H9 (cell line): ENCODE results near the gene CHRM5. TPM values are rescaled to one million over a fixed set of nuclear protein-coding genes. Genes with fewer than 3 reads are reported as not detected.

ENCODE experiments used
- DNase-seq: peaks from one replicate; pipeline ENCODE4 v3.0.0-alpha.2; 2017
- H2AFZ ChIP-seq: one replicate; pipeline ENCODE4 v1.6.1; 2013; ENCODE audit warnings: mild to moderate bottlenecking, low read length, control low read depth, moderate library complexity
- H2AK5ac ChIP-seq: 2 replicates; pipeline ENCODE4 v1.6.1; 2013; ENCODE audit warnings: low read length, control low read depth, mixed read lengths; ENCODE audit not compliant: insufficient read length
- H2BK120ac ChIP-seq: one replicate; pipeline ENCODE4 v1.6.1; 2013; ENCODE audit warnings: low read depth, mild to moderate bottlenecking, low read length, control low read depth, inconsistent platforms; ENCODE audit not compliant: poor library complexity, severe bottlenecking
- H2BK12ac ChIP-seq: 2 replicates; pipeline ENCODE4 v1.6.1; 2013; ENCODE audit warnings: low read length, control low read depth, mixed read lengths, low read depth; ENCODE audit not compliant: insufficient read length
- H2BK15ac ChIP-seq: 2 replicates; pipeline ENCODE4 v1.6.1; 2013; ENCODE audit warnings: low read depth, low read length, control low read depth
- H2BK20ac ChIP-seq: one replicate; pipeline ENCODE4 v1.6.1; 2013; ENCODE audit warnings: low read depth, mild to moderate bottlenecking, low read length, control low read depth, inconsistent platforms; ENCODE audit not compliant: poor library complexity, severe bottlenecking
- H2BK5ac ChIP-seq: 2 replicates; pipeline ENCODE4 v1.6.1; 2013; ENCODE audit warnings: low read length, control low read depth, mixed read lengths; ENCODE audit not compliant: insufficient read length
- H3K14ac ChIP-seq: 2 replicates; pipeline ENCODE4 v1.6.1; 2013; ENCODE audit warnings: low read length, control low read depth; ENCODE audit not compliant: insufficient read depth
- H3K18ac ChIP-seq: 2 replicates; pipeline ENCODE4 v1.6.1; 2013; ENCODE audit warnings: low read depth, mild to moderate bottlenecking, mixed read lengths, low read length, control low read depth; ENCODE audit not compliant: insufficient read length
- H3K23ac ChIP-seq: 2 replicates; pipeline ENCODE4 v1.6.1; 2013; ENCODE audit warnings: low read length, control low read depth, mixed read lengths, low read depth; ENCODE audit not compliant: insufficient read length
- H3K23me2 ChIP-seq: 2 replicates; pipeline ENCODE4 v1.6.1; 2013; ENCODE audit warnings: low read depth, mild to moderate bottlenecking, mixed read lengths, low read length, control low read depth; ENCODE audit not compliant: insufficient read length, poor library complexity, severe bottlenecking
- H3K27ac ChIP-seq: 2 replicates; pipeline ENCODE4 v1.5.1; 2013; ENCODE audit warnings: low read length, control low read depth, mixed read lengths, low read depth; ENCODE audit not compliant: insufficient read length
- H3K27me3 ChIP-seq: 2 replicates; pipeline ENCODE4 v1.6.1; 2013; ENCODE audit warnings: low read length, control low read depth, inconsistent platforms; ENCODE audit not compliant: insufficient read depth
- H3K4ac ChIP-seq: 2 replicates; pipeline ENCODE4 v1.6.1; 2013; ENCODE audit warnings: low read depth, mild to moderate bottlenecking, control low read depth, inconsistent platforms, low read length, moderate library complexity
- H3K4me1 ChIP-seq: 2 replicates; pipeline ENCODE4 v1.6.1; 2013; ENCODE audit warnings: low read length, control low read depth, inconsistent platforms; ENCODE audit not compliant: insufficient read depth
- H3K4me2 ChIP-seq: 2 replicates; pipeline ENCODE4 v1.6.1; 2013; ENCODE audit warnings: low read length, control low read depth, mixed read lengths; ENCODE audit not compliant: insufficient read length, insufficient read depth
- H3K56ac ChIP-seq: 2 replicates; pipeline ENCODE4 v1.6.1; 2013; ENCODE audit warnings: low read depth, mild to moderate bottlenecking, mixed read lengths, low read length, control low read depth; ENCODE audit not compliant: insufficient read length
- H3K79me1 ChIP-seq: 2 replicates; pipeline ENCODE4 v1.6.1; 2013; ENCODE audit warnings: low read depth, mild to moderate bottlenecking, moderate library complexity, low read length, control low read depth, inconsistent platforms; ENCODE audit not compliant: insufficient read depth, poor library complexity, severe bottlenecking
- H3K79me2 ChIP-seq: 2 replicates; pipeline ENCODE4 v1.6.1; 2013; ENCODE audit warnings: low read length, control low read depth, inconsistent platforms; ENCODE audit not compliant: insufficient read depth
- H3K9ac ChIP-seq: 2 replicates; pipeline ENCODE4 v1.6.1; 2013; ENCODE audit warnings: low read length, control low read depth, mixed read lengths; ENCODE audit not compliant: insufficient read length; ENCODE audit errors: extremely low read depth
- H3K9me3 ChIP-seq: one replicate; pipeline ENCODE4 v1.6.1; 2013; ENCODE audit warnings: low read depth, low read length, inconsistent platforms; ENCODE audit not compliant: control insufficient read depth
- H3T11ph ChIP-seq: one replicate; pipeline ENCODE4 v1.6.1; 2013; ENCODE audit warnings: mild to moderate bottlenecking, low read length, control low read depth, inconsistent platforms
- H4K20me1 ChIP-seq: one replicate; pipeline ENCODE4 v1.6.1; 2013; ENCODE audit not compliant: control insufficient read depth, insufficient read length, insufficient read depth
- H4K5ac ChIP-seq: 2 replicates; pipeline ENCODE4 v1.6.1; 2013; ENCODE audit warnings: low read depth, mild to moderate bottlenecking, mixed read lengths, low read length, control low read depth; ENCODE audit not compliant: insufficient read length
- H4K8ac ChIP-seq: replicated peaks from 2 replicates; pipeline ENCODE4 v1.6.1; 2013; ENCODE audit warnings: low read length, control low read depth, mixed read lengths, low read depth; ENCODE audit not compliant: insufficient read length
- H4K91ac ChIP-seq: 2 replicates; pipeline ENCODE4 v1.6.1; 2013; ENCODE audit warnings: low read depth, mild to moderate bottlenecking, moderate library complexity, mixed read lengths, low read length, control low read depth; ENCODE audit not compliant: insufficient read length
- H3K27ac Mint-ChIP-seq, 3 experiments: 2 replicates in 2 of 3; 3 replicates in 1 of 3; pipeline ENCODE4 v1.8.0; 2020 to 2021; ENCODE audit warnings: mixed read lengths in 3 of 3, mild to moderate bottlenecking in 1 of 3, moderate library complexity in 1 of 3
- H3K27me3 Mint-ChIP-seq: 2 replicates; pipeline ENCODE4 v1.8.0; 2021; ENCODE audit warnings: low read depth, mild to moderate bottlenecking, moderate library complexity, mixed read lengths
- H3K36me3 Mint-ChIP-seq, 3 experiments: 2 replicates in 2 of 3; 3 replicates in 1 of 3; pipeline ENCODE4 v1.8.0; 2020 to 2021; ENCODE audit warnings: low read depth in 3 of 3, mixed read lengths in 3 of 3; ENCODE audit not compliant: insufficient read depth in 1 of 3
- H3K4me1 Mint-ChIP-seq, 2 experiments: 2 replicates each; pipeline ENCODE4 v1.8.0; 2020; ENCODE audit warnings: mixed read lengths in 2 of 2
- H3K4me3 Mint-ChIP-seq, 2 experiments: 2 replicates in 1 of 2; 3 replicates in 1 of 2; pipeline ENCODE4 v1.8.0; 2020 to 2021; ENCODE audit warnings: mild to moderate bottlenecking in 2 of 2, mixed read lengths in 2 of 2, moderate library complexity in 1 of 2
- H3K9me3 Mint-ChIP-seq, 2 experiments: 2 replicates in 1 of 2; 3 replicates in 1 of 2; pipeline ENCODE4 v1.8.0; 2020; ENCODE audit warnings: mild to moderate bottlenecking in 2 of 2, mixed read lengths in 2 of 2, moderate library complexity in 1 of 2
- WGBS: extraction: QIAGEN DNeasy Blood & Tissue Kit; methylation state at CpG from one replicate; pipeline ENCODE4 v1.1.7; 2013; ENCODE audit warnings: missing lambda C conversion rate, low lambda C conversion rate, mixed read lengths; ENCODE audit not compliant: insufficient read length; ENCODE audit errors: extremely low coverage; 5-methylcytosine and 5-hydroxymethylcytosine counted together
- total RNA-seq: library from RNA; stranded (reverse); gene quantifications from 2 replicates; pipeline ENCODE4 v1.2.1, GENCODE V29; 2021
- TF ChIP-seq, protein P1 (sequence below): fragments of 200-600 bp; sonication (generic); conservative IDR thresholded peaks from 3 replicates; pipeline ENCODE4 v1.8.0; 2021; ENCODE audit warnings: antibody characterized with exemption, mild to moderate bottlenecking

The CHRM5 gene
- total RNA-seq, 1 experiment from 2014 or later, result not detected

DNA sequence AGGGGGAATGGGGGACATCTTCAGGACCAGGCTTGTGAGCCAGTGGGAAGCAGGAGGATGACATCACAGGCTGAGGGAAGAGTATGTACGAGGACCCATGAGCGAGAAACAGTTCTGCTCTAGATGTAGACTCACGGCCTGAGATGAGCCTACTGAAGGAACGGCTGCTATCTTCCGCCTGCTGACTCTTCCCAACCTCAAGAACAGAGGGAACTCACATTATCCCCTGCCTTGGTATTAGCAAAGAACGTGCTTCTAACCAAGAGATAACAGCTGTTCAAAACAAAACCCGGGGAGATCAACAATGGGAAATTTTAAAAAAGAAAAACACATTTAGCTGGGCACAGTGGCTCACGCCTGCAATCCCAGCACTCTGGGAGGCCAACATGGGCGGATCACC is 45.4 kb downstream of the CHRM5 start:
- no peaks in the 10 kb centered on the region for H3K9me3 ChIP-seq
- Mint-ChIP-seq H3K27ac (no peak overlapping the region), H3K36me3 (peaks cover 7 to 16% (median 8%) of the 10 kb centered on the region in 3 experiments), H3K4me3 (no peak overlapping the region), H3K4me1 (peaks cover 17 to 19% of the 10 kb centered on the region in 2 experiments), H3K27me3 (no peaks in the 10 kb centered on the region), H3K9me3 (no peaks in the 10 kb centered on the region; a peak in 1 of 5 replicates)
- H3K14ac ChIP-seq, result no peak overlapping the region
- H3K18ac ChIP-seq, result no peak overlapping the region
- no peak overlapping the region for H3K23ac ChIP-seq
- no peak overlapping the region for H2BK5ac ChIP-seq
- H2AK5ac ChIP-seq, result no peak overlapping the region
- no peaks in the 10 kb centered on the region for H4K20me1 ChIP-seq
- no peak overlapping the region for H4K8ac ChIP-seq
- TF ChIP-seq, protein P1, sequence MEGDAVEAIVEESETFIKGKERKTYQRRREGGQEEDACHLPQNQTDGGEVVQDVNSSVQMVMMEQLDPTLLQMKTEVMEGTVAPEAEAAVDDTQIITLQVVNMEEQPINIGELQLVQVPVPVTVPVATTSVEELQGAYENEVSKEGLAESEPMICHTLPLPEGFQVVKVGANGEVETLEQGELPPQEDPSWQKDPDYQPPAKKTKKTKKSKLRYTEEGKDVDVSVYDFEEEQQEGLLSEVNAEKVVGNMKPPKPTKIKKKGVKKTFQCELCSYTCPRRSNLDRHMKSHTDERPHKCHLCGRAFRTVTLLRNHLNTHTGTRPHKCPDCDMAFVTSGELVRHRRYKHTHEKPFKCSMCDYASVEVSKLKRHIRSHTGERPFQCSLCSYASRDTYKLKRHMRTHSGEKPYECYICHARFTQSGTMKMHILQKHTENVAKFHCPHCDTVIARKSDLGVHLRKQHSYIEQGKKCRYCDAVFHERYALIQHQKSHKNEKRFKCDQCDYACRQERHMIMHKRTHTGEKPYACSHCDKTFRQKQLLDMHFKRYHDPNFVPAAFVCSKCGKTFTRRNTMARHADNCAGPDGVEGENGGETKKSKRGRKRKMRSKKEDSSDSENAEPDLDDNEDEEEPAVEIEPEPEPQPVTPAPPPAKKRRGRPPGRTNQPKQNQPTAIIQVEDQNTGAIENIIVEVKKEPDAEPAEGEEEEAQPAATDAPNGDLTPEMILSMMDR, result no peak
- no peaks in the 10 kb centered on the region for H3K79me2 ChIP-seq
- H3K4me2 ChIP-seq, result no peak overlapping the region
- no peaks in the 10 kb centered on the region for H3K79me1 ChIP-seq
- no peak overlapping the region for H2BK120ac ChIP-seq
- H4K91ac ChIP-seq, result no peak overlapping the region
- no peak overlapping the region for H4K5ac ChIP-seq
- no peak overlapping the region for H3K27ac ChIP-seq
- no peak overlapping the region for H3T11ph ChIP-seq
- H2BK20ac ChIP-seq, result no peak overlapping the region
- no CpG with 5 or more reads among the region's 9 CpGs for WGBS
- no peaks in the 10 kb centered on the region for H3K23me2 ChIP-seq
- no peak overlapping the region for H3K56ac ChIP-seq
- no peak overlapping the region for H2BK12ac ChIP-seq
- no peak overlapping the region for H2BK15ac ChIP-seq
- H3K4ac ChIP-seq, result no peak overlapping the region
- DNase-seq, result no peak
- H3K27me3 ChIP-seq, result no peaks in the 10 kb centered on the region
- H2AFZ ChIP-seq, result no peak overlapping the region
- H3K9ac ChIP-seq, result no peak overlapping the region
- H3K4me1 ChIP-seq, result peaks cover 2% of the 10 kb centered on the region; the same call in 1 of the 2 replicates
